Mammary epithelial cell (primary cell): ENCODE results near the gene DNLZ.

Source experiments
- CTCF ChIP-seq, 2 donors: IDR thresholded peaks in 1 of 2; conservative IDR thresholded peaks in 1 of 2; 2 replicates each; pipeline ENCODE4 v1.5.1; 2011 to 2012; ENCODE audit warnings: inconsistent platforms in 2 of 2, low read length in 2 of 2, mild to moderate bottlenecking in 2 of 2, control low read depth in 1 of 2, low read depth in 1 of 2; ENCODE audit not compliant: insufficient read depth in 1 of 2; ENCODE audit errors: extremely low read depth in 1 of 2
- EZH2 ChIP-seq: IDR thresholded peaks from 2 replicates; pipeline ENCODE4 v1.6.1; 2012; ENCODE audit warnings: low read length, inconsistent platforms, borderline replicate concordance

- TF ChIP-seq CTCF (conservative IDR thresholded peaks at IDR 0.05 in 1 of 2, IDR thresholded peaks at IDR 0.05 in 1 of 2; ENCODE audit: extremely low read depth in 1 of 2, insufficient read depth in 1 of 2, low read depth in 1 of 2, low read length in 2 of 2): no peak
- no peak for TF ChIP-seq EZH2
Measured at GRCh38 chr9:136394312-136395019, 30.9 kb upstream of the DNLZ start.
